Measurements from ENCODE around the gene TMEM169. TPM values are rescaled to one million over a fixed set of nuclear protein-coding genes. Genes with fewer than 3 reads are reported as not detected.

TMEM169 gene
- total and polyA plus RNA-seq, 2 of the 4 experiments (the other 2 are of a cell fraction), result 0.15 to 0.54 TPM

DNA sequence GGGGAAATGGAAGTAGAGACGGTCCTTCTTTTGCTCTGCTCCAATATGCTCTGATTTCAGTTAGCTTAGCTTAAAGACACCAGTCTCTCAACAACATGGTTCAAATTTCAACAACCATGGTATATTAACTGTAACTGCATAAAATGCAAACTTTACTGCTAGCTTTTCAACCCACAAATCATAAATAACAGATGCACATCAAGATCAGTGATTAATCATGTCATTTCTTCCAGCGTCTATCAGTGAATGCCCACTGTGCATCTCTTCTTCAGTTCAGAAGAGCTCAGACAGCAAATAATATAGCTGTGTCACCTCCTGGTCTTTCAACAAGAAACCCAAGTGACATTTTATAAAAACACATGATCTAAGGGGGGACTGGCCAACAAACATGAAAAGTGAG lies 12.7 kb upstream of the TMEM169 start:
- Histone ChIP-seq H3K9me3 (ENCODE audit: control insufficient read depth, insufficient read depth, low read length) (no peaks in the 10 kb centered on the region), H4K20me1 (ENCODE audit: insufficient read depth, low read length) (no peaks in the 10 kb centered on the region), H3K9me1 (ENCODE audit: insufficient read depth, low read length) (no peaks in the 10 kb centered on the region), H3K4me1 (ENCODE audit: control insufficient read depth, insufficient read depth, low read length) (no peaks in the 10 kb centered on the region), H2AK5ac (ENCODE audit: low read depth, low read length) (no peak overlapping the region), H3K4me2 (ENCODE audit: low read depth, low read length) (no peak overlapping the region), H3K4me3 (ENCODE audit: insufficient read depth, low read depth, low read length) (no peak overlapping the region), H3K9ac (ENCODE audit: low read depth, low read length) (no peak overlapping the region), H3K79me1 (ENCODE audit: low read depth in 1 of 2, low read length in 2 of 2) (no peaks in the 10 kb centered on the region), H3K27me3 (ENCODE audit: control insufficient read depth, insufficient read depth, low read length) (no peaks in the 10 kb centered on the region), H3K14ac (replicated peaks; ENCODE audit: low read depth, low read length) (no peak overlapping the region), H3K23ac (ENCODE audit: low read depth, low read length) (no peak overlapping the region), H3K56ac (ENCODE audit: extremely low read depth, insufficient read depth, low read length) (no peak overlapping the region), H4K5ac (ENCODE audit: low read depth, low read length) (no peak overlapping the region), H2BK20ac (ENCODE audit: low read depth, low read length) (no peak overlapping the region), H4K91ac (ENCODE audit: insufficient read depth, low read depth, low read length) (no peak overlapping the region), H3K36me3 (ENCODE audit: control insufficient read depth, insufficient read depth, low read length) (no peaks in the 10 kb centered on the region), H3K18ac (ENCODE audit: low read depth, low read length) (no peak overlapping the region), H2AK9ac (replicated peaks; ENCODE audit: low read depth, low read length, poor library complexity) (no peak overlapping the region), H3K4ac (ENCODE audit: low read depth, low read length) (no peak overlapping the region), H3K27ac (ENCODE audit: insufficient read depth, low read length) (no peak overlapping the region), H2AFZ (replicated peaks; ENCODE audit: low read length, poor library complexity) (no peak overlapping the region), H2BK120ac (ENCODE audit: low read depth, low read length) (no peak overlapping the region), H4K8ac (ENCODE audit: low read depth in 2 of 2, low read length in 2 of 2) (no peak overlapping the region), H2BK15ac (ENCODE audit: low read depth, low read length) (no peak overlapping the region), H2BK5ac (ENCODE audit: low read depth, low read length, poor library complexity, severe bottlenecking) (no peak overlapping the region)
- ATAC-seq (ENCODE audit: low read depth) (no peak), DNase-seq (no peak)
- ChIA-PET CTCF (no interaction called here), POLR2A (ENCODE audit: unreplicated experiment) (no interaction called here)
- in situ Hi-C loops (cut with MboI; ENCODE audit: low sequenced_read_pairs) (no loop called here), dilution Hi-C loops (cut with HindIII; ENCODE audit: low sequenced_read_pairs, unreplicated experiment) (no loop called here), intact Hi-C loops (cut with micrococcal nuclease) (no loop called here)
- WGBS, 2 experiments (ENCODE audit: extremely low coverage in 2 of 2, insufficient read length in 1 of 2), result 67% methylated on average over 1 of the region's 2 CpGs; no CpG with 5 or more reads in 1 of the 2 experiments
- no peak for TF ChIP-seq RCOR1 (IDR thresholded peaks at IDR 0.05; ENCODE audit: insufficient replicate concordance, low read length)
- no peak for TF ChIP-seq POLR2A (IDR thresholded peaks at IDR 0.05; ENCODE audit: low read depth, low read length)
- no peak for TF ChIP-seq CEBPB (IDR thresholded peaks at IDR 0.05; ENCODE audit: low read depth, low read length)
- no peak for TF ChIP-seq NFE2L2 (IDR thresholded peaks at IDR 0.05; ENCODE audit: low read depth, low read length)
- TF ChIP-seq MAFK (IDR thresholded peaks at IDR 0.05; ENCODE audit: low read depth, low read length), result no peak
- TF ChIP-seq SMC3 (IDR thresholded peaks at IDR 0.05; ENCODE audit: low read depth, low read length), result no peak
- TF ChIP-seq FOS (IDR thresholded peaks at IDR 0.05; ENCODE audit: low read depth, low read length), result no peak
- no peak for TF ChIP-seq RFX5 (IDR thresholded peaks at IDR 0.05; ENCODE audit: low read depth, low read length)
- TF ChIP-seq CHD1 (IDR thresholded peaks at IDR 0.05; ENCODE audit: low read depth, low read length), result no peak
- no peak for TF ChIP-seq MAZ (IDR thresholded peaks at IDR 0.05; ENCODE audit: borderline replicate concordance, low read depth, low read length)
- TF ChIP-seq, protein P1, sequence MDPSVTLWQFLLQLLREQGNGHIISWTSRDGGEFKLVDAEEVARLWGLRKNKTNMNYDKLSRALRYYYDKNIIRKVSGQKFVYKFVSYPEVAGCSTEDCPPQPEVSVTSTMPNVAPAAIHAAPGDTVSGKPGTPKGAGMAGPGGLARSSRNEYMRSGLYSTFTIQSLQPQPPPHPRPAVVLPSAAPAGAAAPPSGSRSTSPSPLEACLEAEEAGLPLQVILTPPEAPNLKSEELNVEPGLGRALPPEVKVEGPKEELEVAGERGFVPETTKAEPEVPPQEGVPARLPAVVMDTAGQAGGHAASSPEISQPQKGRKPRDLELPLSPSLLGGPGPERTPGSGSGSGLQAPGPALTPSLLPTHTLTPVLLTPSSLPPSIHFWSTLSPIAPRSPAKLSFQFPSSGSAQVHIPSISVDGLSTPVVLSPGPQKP (IDR thresholded peaks at IDR 0.05; ENCODE audit: borderline replicate concordance, low read depth, low read length), result no peak
- no peak for TF ChIP-seq RAD21 (IDR thresholded peaks at IDR 0.05; ENCODE audit: low read length)
- TF ChIP-seq, protein P2, sequence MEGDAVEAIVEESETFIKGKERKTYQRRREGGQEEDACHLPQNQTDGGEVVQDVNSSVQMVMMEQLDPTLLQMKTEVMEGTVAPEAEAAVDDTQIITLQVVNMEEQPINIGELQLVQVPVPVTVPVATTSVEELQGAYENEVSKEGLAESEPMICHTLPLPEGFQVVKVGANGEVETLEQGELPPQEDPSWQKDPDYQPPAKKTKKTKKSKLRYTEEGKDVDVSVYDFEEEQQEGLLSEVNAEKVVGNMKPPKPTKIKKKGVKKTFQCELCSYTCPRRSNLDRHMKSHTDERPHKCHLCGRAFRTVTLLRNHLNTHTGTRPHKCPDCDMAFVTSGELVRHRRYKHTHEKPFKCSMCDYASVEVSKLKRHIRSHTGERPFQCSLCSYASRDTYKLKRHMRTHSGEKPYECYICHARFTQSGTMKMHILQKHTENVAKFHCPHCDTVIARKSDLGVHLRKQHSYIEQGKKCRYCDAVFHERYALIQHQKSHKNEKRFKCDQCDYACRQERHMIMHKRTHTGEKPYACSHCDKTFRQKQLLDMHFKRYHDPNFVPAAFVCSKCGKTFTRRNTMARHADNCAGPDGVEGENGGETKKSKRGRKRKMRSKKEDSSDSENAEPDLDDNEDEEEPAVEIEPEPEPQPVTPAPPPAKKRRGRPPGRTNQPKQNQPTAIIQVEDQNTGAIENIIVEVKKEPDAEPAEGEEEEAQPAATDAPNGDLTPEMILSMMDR (conservative IDR thresholded peaks at IDR 0.05; ENCODE audit: low read depth, low read length), result no peak
- TF ChIP-seq MXI1 (IDR thresholded peaks at IDR 0.05; ENCODE audit: borderline replicate concordance, low read depth, low read length), result no peak
- no TSS peak for BruUV-seq (replicated peaks)
